Heart right ventricle (tissue), 16 donors: ENCODE data around the gene TMEM185A. TPM values are rescaled to one million over a fixed set of nuclear protein-coding genes. Genes with fewer than 3 reads are reported as not detected.
"Not testable (repeated sequence)": the region's sequence is repeated elsewhere in the genome, so short reads cannot be mapped to it uniquely, and the experiment has no call there.

Source experiments
- ATAC-seq, 8 donors: fragments of 200-7000 bp; cut with Tn5 transposase; one replicate each; pipeline ENCODE4 v1.9.1; 2020; ENCODE audit warnings: mild to moderate bottlenecking in 8 of 8, moderate library complexity in 8 of 8, moderate number of reproducible peaks in 1 of 8
- DNase-seq, 2 donors: peaks; one replicate each; pipeline ENCODE4 v3.0.0-alpha.2; 2020
- H3K27ac ChIP-seq, 10 donors: fragments of 200-600 bp; sonication (generic) in 2 of 10; one replicate each; pipeline versions ENCODE4 v1.5.0 to v1.8.0; 2020 to 2022; ENCODE audit warnings: mild to moderate bottlenecking in 3 of 10
- H3K27me3 ChIP-seq, 7 donors: fragments of 200-600 bp; one replicate each; pipeline ENCODE4 v1.8.0; 2021 to 2022; ENCODE audit warnings: mild to moderate bottlenecking in 2 of 7
- H3K36me3 ChIP-seq, 9 donors: fragments of 200-600 bp; sonication (generic) in 1 of 9; one replicate each; pipeline versions ENCODE4 v1.5.0 to v1.8.0; 2020 to 2022; ENCODE audit warnings: mild to moderate bottlenecking in 2 of 9
- H3K4me1 ChIP-seq, 9 donors: fragments of 200-600 bp; sonication (generic) in 1 of 9; one replicate each; pipeline versions ENCODE4 v1.5.0 to v1.8.0; 2020 to 2022; ENCODE audit warnings: mild to moderate bottlenecking in 4 of 9
- H3K4me3 ChIP-seq, 10 donors: fragments of 200-600 bp; sonication (generic) in 2 of 10; one replicate each; pipeline versions ENCODE4 v1.5.0 to v1.8.0; 2020 to 2022; ENCODE audit warnings: mild to moderate bottlenecking in 7 of 10, moderate library complexity in 2 of 10
- H3K9me3 ChIP-seq, 11 donors: fragments of 200-600 bp in 10 of 11; sonication (generic) in 2 of 11; one replicate each; pipeline versions ENCODE4 v1.5.0 to v1.8.0; 2013 to 2022; ENCODE audit warnings: mild to moderate bottlenecking in 2 of 11, control low read depth in 1 of 11, moderate library complexity in 1 of 11
- WGBS, 2 donors: extraction: QIAGEN DNeasy Blood & Tissue Kit; methylation state at CpG; one replicate each; pipeline ENCODE4 v1.1.7; 2013; ENCODE audit warnings: inconsistent platforms in 1 of 2; 5-methylcytosine and 5-hydroxymethylcytosine counted together
- intact Hi-C, 10 donors: fragments of 100-400 bp; cut with DNase I; formaldehyde crosslinking; loops; one replicate each; pipeline versions ENCODE4 v1.11.1 to v1.14.2; 2022
- long read RNA-seq, 3 donors: library from polyadenylated mRNA; unstranded; transcript quantifications; one replicate each; pipeline ENCODE4 v2.0.0, GENCODE V29; 2020 to 2021
- polyA plus RNA-seq, 2 donors: library from polyadenylated mRNA; stranded (reverse); fragments of 200-250 nt; gene quantifications; one replicate each; pipeline ENCODE4 v1.2.3, GENCODE V29; 2013
- total RNA-seq, 10 donors: library from RNA; stranded (reverse); fragmentation: NEBNext Ultra II Directional in 3 of 10; extraction: Animal tissue kit (Norgen Biotek cat#: 25700) in 3 of 10; gene quantifications; one replicate each; pipeline versions ENCODE4 v1.2.1 to v1.2.4, GENCODE V29; 2021 to 2023
- TF ChIP-seq, protein P1 (sequence below), 9 donors: fragments of 200-600 bp; sonication (generic) in 2 of 9; IDR thresholded peaks; one replicate each; pipeline versions ENCODE4 v1.5.0 to v1.8.0; 2021 to 2022; ENCODE audit warnings: antibody characterized with exemption in 9 of 9, mild to moderate bottlenecking in 5 of 9, moderate library complexity in 1 of 9
- donor health status: Arrhythmogenic right ventricular cardiomyopathy.
- donor health status: ischemic (EF 13 %, LVEDD 7.1; RV severe dilation, severe dysfunction).
- donor health status: healthy with polysubstance abuse.
- donor health status: DM: no; HTN: yes; CAD: no.
- donor health status: DM: no; HTN: no; CAD: no.
- donor health status: ischemic (EF 25% LVEDD 6.9; RV normal size, moderate dysfunction).
- donor health status: ischemic (EF 25% LVEDD 5.7; RV mildly dilated, moderate dysfunction).
- donor health status: healthy.
- donor health status: DM: yes; HTN: yes; CAD: no.
- donor health status: Ischemic cardiomyopathy.
- donor health status: ischemic (EF 35%, LVEDD 5.7; RV mildly dilated, moderate dysfunction).
- donor health status: nonischemic (EF 11% LVEDD 7.7; RV severe dilation, severe dysfunction).
- donor health status: DM: yes; HTN: yes; CAD: no.
- donor health status: PGD.
- donor health status: ischemic (EF 29% LVEDD 5.4; RV normal size, mild dysfunction).
- donor health status: nonischemic (EF 23%, LVEDD 6.1; RV moderate dilation, normal function).

The TMEM185A gene
- total RNA-seq (10 to 100 TPM; 27.1 to 42.8 (median 34.5) TPM), polyA plus RNA-seq (10 to 100 TPM; 12.7 to 15.0 TPM)
- long read RNA-seq, donor 1, transcript TMEM185A-207 (7 exons, 2,840 nt) = major isoform, 24 of 46 reads
- long read RNA-seq, donor 1, partial matches to known transcripts = 2 of 46 reads
- long read RNA-seq, donor 1, other reads (novel, unspliced or antisense) = 12 of 46 reads
- long read RNA-seq, donor 2, transcript TMEM185A-207 (7 exons, 2,840 nt) = major isoform, 14 of 44 reads
- long read RNA-seq, donor 2, partial matches to known transcripts = 1 of 44 reads
- long read RNA-seq, donor 2, other reads (novel, unspliced or antisense) = 22 of 44 reads
- long read RNA-seq, donor 3, transcript TMEM185A-211 (3 exons, 3,742 nt) = minor isoform, 5 of 47 reads
- long read RNA-seq, donor 3, transcript TMEM185A-207 (7 exons, 2,840 nt) = major isoform, 18 of 47 reads
- long read RNA-seq, donor 3, partial matches to known transcripts = 1 of 47 reads
- long read RNA-seq, donor 3, other reads (novel, unspliced or antisense) = 17 of 47 reads

GRCh38 chrX:149631234-149632165 lies at the start of gene TMEM185A:
TSS of gene TMEM185A (minus strand) at chrX:149631792. CDS start at chrX:149631580, 212 bp downstream.
- ATAC-seq (peak; percentile 67 to 91 (median 84)), DNase-seq (peak; percentile 70 to 79)
- 0 to 1% methylated on average over 26 to 92 of the region's 102 CpGs for WGBS, 2 donors

GRCh38 chrX:149681182-149681581 lies 49.6 kb upstream of the TMEM185A start:
- Histone ChIP-seq H3K27me3 (no peaks in the 10 kb centered on the region), H3K27ac (no peak overlapping the region), H3K9me3 (no peaks in the 10 kb centered on the region), H3K4me1 (no peaks in the 10 kb centered on the region), H3K36me3 (no peaks in the 10 kb centered on the region), H3K4me3 (no peak overlapping the region)
- WGBS, 2 donors = 95 to 96% methylated on average over 2 of the region's 2 CpGs
- DNase-seq (no peak), ATAC-seq (no peak)
- intact Hi-C loops = no loop called here
- TF ChIP-seq, protein P1, sequence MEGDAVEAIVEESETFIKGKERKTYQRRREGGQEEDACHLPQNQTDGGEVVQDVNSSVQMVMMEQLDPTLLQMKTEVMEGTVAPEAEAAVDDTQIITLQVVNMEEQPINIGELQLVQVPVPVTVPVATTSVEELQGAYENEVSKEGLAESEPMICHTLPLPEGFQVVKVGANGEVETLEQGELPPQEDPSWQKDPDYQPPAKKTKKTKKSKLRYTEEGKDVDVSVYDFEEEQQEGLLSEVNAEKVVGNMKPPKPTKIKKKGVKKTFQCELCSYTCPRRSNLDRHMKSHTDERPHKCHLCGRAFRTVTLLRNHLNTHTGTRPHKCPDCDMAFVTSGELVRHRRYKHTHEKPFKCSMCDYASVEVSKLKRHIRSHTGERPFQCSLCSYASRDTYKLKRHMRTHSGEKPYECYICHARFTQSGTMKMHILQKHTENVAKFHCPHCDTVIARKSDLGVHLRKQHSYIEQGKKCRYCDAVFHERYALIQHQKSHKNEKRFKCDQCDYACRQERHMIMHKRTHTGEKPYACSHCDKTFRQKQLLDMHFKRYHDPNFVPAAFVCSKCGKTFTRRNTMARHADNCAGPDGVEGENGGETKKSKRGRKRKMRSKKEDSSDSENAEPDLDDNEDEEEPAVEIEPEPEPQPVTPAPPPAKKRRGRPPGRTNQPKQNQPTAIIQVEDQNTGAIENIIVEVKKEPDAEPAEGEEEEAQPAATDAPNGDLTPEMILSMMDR (IDR thresholded peaks at IDR 0.05) = no peak

More at GRCh38 chrX:149631234-149632165, at the start of gene TMEM185A:
- peak within 1 kb of the TSS; percentile 47 to 85 (median 75) for H3K4me3 ChIP-seq
- peak within 1 kb of the TSS; percentile 61 to 87 (median 80) for H3K27ac ChIP-seq
- H3K36me3 ChIP-seq = no peaks in the 10 kb centered on the region
- no peaks in the 10 kb centered on the region for H3K9me3 ChIP-seq
- TF ChIP-seq, protein P1 (IDR thresholded peaks at IDR 0.05) = no peak
- intact Hi-C loops = loop anchor here in 1 of 10 donors (10.0 kb wide), 1 partner anchor 67 kb away; no protein-coding TSS in a partner anchor
- H3K27me3 ChIP-seq = peaks cover 0 to 23% (median 0%) of the 10 kb centered on the region in 7 donors
- H3K4me1 ChIP-seq = peaks cover 0 to 40% (median 14%) of the 10 kb centered on the region in 9 donors

GRCh38 chrX:149679164-149679678 lies 47.6 kb upstream of the TMEM185A start:
- H3K27me3 ChIP-seq = not testable (repeated sequence)
- 19% methylated on average over 2 of the region's 4 CpGs; no CpG with 5 or more reads in 1 of the 2 donors for WGBS, 2 donors

DNA sequence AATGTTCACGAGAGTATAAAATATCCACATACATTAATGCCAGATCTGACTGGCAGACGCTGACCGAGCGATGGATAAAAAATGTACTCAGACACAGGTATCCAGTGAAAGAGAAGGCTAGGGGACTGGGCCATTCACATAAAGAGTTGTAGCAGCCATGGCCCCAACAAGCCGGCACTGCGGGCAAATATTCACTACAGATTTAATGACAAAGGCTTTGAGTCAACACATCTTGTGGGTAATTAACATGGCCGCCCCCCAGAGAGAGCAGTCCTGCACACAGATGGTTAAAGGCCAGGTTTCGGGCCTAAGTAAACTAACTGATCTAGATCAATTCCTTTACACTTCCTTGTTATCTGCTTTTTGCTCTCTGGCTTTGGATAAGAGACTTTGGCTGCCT lies 44.0 kb upstream of the TMEM185A start:
- WGBS, 2 donors = 61% methylated on average over 4 of the region's 8 CpGs; no CpG with 5 or more reads in 1 of the 2 donors
- DNase-seq, H3K36me3 ChIP-seq, H3K27ac ChIP-seq, H3K27me3 ChIP-seq, ATAC-seq, H3K4me1 ChIP-seq, intact Hi-C loops, H3K4me3 ChIP-seq, H3K9me3 ChIP-seq: not testable (repeated sequence)

More at GRCh38 chrX:149679164-149679678, 47.6 kb upstream of the TMEM185A start:
- H3K36me3 ChIP-seq, intact Hi-C loops, ATAC-seq, H3K4me3 ChIP-seq, DNase-seq, H3K4me1 ChIP-seq, H3K9me3 ChIP-seq, H3K27ac ChIP-seq: not testable (repeated sequence)

- intact Hi-C loops, H3K4me1 ChIP-seq, H3K9me3 ChIP-seq, H3K27me3 ChIP-seq, DNase-seq, H3K4me3 ChIP-seq, H3K27ac ChIP-seq, H3K36me3 ChIP-seq, ATAC-seq: not testable (repeated sequence)
- no CpG with 5 or more reads among the region's 3 CpGs for WGBS, 2 donors
These were observed 43.5 kb upstream of the TMEM185A start for GRCh38 chrX:149675088-149675487.

- ATAC-seq, H3K9me3 ChIP-seq, H3K36me3 ChIP-seq, intact Hi-C loops, H3K27ac ChIP-seq, H3K27me3 ChIP-seq, H3K4me1 ChIP-seq, H3K4me3 ChIP-seq, DNase-seq: not testable (repeated sequence)
- 15% methylated on average over 1 of the region's 6 CpGs; no CpG with 5 or more reads in 1 of the 2 donors for WGBS, 2 donors
These were observed 29.0 kb upstream of the TMEM185A start for GRCh38 chrX:149660613-149661012.

- H3K27ac ChIP-seq, H3K36me3 ChIP-seq, H3K9me3 ChIP-seq, intact Hi-C loops, DNase-seq, H3K4me1 ChIP-seq, H3K4me3 ChIP-seq, H3K27me3 ChIP-seq: not testable (repeated sequence)
- ATAC-seq = peak in 4 of 8 donors; percentile 38 to 51 (median 51)
- 57% methylated on average over 1 of the region's 5 CpGs; no CpG with 5 or more reads in 1 of the 2 donors for WGBS, 2 donors
These were observed 24.8 kb upstream of the TMEM185A start for GRCh38 chrX:149656260-149656884.
